Stimulated activated CD4-positive, alpha-beta T cell treated with anti-CD3 and anti-CD28 coated beads, Interleukin-4, amount 100 ng/mL, for 24 hours (primary cell): ENCODE measurements around the gene WDR45.

Experiments
- DNase-seq: peaks from one replicate; pipeline ENCODE4 v3.0.0-alpha.2; 2020

WDR45 gene

DNA sequence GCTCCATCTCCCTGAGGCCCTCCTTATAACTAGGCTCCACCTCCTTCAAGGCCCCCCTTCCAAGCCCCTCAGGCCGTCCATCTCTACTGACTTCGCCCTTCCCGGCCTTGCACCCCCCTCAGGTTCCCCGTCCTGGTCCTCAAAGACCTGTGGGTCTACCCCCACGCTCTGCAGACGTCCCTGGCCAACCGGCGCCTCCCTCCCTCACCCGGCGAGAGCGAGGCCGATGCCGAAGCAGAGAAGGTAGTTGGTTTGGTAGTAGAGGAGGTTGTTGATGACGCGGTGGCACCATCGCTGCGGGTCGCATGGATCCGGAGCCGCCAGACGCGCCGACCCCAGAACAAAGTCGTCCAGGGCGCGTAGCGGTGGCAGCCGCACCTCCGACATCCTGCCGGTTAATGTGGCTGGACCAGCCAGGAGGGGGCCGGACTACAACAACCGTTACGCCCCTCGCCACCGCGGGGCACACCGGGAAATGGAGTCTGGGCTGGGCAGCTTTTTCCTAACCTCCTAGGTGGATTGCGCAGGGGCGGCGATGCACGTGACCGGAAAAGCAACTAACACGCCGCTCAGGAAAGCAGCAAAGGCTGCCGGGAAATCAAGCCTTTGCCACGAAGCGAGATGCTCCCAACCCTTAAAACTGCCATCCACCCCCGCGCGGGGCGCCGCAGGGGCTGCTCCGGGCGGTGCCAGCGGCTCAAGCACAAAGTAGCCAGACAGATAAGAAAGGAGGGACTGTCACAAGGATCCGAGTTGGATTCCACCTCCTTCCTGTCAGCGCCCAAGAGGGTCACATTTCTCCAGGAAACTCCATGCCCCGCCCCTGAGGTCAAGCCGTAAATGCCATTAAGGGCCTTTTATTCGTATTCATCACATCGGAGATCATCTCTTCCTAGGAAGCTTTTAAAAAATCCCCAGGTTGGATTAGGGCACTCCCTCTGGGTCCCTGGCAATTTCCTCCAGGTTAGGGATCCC is 5.8 kb downstream of the WDR45 start, which contains the start of gene PRAF2:
TSS of gene PRAF2 (minus strand) at position 402 of the 975 bp plus-strand sequence. CDS start at position 387, 15 bp downstream.
- peak; percentile 91 for DNase-seq

DNA sequence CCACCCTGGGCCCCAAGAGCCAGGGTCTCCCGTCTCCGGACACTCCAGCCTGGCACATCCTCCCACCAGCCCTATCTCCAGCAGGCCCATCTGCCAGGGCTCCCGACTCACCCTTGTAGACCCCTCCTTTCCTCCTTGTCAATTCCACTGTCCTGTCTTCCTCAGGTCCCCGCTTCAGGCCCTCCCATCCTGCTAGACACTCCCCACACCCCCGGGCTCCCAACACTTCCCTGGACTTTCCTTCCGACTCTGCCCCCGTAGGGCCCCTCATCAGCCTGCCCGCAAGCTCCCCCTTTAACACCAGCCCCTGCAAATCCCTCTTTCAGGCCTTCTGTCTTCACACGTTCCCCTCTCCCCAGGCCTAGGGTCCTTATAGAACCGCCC is 7.0 kb downstream of the WDR45 start:
- DNase-seq: no peak

DNA sequence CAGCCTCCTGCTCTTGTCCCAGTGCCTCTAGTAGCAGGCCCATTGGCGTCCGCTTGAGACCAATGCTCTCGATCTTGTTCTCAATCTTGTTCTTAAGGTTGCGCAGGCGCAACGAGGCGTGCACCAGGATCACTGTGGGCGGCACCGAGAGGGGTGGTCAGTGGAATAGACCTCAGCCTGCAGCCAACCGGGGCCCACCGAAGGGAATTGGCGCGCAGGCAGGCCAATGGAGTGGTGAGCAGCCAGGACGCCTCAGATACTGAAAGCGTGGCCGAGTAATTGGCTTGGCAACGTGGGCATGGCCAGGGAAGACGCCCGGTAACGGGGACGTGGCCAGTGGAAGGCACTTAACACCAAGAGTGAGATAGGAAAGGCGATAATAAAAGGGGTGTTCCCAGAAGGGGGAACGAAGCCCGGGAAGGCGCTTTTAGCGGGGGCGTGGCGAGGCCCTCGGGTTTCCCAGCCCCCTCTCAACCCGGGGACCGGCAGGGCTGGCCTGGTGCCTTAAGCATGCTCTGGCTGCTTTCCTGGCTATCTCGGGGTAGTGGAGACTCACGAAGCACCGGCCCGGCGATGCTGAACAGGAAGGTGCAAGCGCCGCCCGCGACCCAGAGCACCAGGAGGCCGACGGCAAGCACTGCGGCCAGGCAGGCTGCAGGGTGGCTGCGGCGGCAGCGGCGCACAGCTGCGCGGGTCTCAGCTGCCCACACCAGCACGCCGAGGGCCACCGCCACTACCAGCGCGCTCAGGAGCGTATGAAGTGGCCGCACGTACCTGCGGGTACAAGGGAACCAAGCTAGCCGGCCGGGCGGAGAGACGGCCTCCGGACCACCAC is 7.6 kb downstream of the WDR45 start:
- DNase-seq: no peak

DNA sequence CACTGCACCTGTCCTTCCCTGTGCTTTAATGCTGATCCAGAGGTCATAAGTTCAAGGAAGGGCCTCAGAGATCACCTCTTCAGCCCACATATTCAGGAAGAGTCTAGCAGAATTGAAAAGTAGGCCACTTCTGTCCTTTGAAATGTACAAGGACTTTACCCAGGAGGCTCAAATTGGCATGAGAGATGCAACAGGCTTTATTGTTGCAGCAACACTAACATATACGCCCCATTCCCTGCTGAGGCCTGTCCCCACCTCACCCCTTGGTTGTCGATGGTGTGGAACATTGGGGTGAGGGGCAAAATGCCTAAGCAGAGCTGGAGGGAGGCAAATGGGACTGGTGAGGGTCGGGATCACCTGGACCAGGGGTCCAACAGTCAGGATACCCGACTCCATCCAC is 8.7 kb downstream of the WDR45 start:
- DNase-seq: no peak

DNA sequence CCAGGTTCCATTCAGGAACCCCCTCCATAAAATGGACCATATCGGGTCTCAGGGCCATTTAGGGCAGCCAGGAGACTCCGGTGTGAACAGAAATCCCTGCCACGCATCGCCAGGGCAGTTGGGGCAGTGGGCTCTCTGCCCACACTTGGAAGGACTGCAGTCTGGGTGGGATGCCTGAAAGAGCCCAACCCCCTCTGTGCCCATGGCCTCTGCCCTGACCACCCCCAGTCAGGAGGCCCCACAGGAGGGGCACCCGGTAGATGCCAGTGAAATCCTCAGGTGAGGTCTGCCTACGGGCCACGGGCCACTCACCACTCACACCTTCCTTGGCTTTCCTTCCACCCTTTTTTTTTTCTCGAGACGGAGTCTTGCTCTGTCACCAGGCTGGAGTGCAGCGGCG is 10.6 kb downstream of the WDR45 start:
- no peak for DNase-seq

DNA sequence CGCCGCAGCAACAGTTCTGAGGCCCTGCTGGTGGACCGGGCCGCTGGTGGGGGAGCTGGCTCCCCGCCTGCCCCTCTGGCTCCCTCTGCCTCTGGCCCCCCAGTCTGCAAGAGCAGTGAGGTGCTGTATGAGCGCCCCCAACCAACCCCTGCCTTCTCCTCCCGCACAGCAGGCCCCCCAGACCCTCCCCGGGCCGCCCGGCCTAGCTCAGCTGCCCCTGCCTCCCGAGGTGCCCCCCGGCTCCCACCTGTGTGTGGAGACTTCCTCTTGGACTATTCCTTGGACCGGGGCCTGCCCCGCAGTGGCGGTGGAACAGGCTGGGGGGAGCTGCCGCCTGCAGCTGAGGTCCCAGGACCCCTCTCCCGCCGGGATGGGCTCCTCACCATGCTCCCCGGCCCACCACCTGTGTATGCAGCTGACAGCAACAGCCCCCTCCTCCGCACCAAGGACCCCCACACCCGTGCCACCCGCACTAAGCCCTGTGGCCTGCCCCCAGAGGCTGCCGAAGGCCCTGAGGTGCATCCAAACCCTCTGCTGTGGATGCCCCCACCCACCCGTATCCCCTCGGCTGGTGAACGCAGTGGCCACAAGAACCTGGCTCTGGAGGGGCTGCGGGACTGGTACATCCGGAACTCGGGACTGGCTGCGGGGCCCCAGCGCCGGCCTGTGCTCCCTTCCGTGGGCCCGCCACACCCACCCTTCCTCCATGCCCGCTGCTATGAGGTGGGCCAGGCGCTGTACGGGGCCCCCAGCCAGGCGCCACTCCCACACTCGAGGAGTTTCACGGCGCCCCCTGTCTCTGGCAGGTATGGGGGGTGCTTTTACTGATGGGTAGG is 12.2 kb downstream of the WDR45 start:
- DNase-seq: no peak

DNA sequence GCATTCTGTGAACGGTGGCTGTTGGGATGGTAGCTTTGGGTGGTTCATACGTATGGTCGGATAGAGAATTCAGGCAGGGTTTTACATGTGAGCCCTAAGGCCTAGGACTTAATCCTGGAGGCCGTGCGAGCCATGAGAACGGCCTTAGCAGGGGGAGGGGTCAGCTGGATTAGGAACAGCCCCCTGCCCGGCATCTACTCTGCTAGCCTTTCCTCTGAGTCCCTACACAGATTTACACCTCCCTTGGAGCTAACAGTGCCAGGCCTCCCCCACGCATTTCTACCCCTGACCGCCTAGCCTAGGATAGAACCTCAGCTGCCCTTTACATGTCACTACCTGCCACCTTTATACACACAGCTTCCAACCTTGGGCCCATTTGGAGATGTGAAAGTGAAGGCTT is 13.0 kb downstream of the WDR45 start:
- DNase-seq: no peak

DNA sequence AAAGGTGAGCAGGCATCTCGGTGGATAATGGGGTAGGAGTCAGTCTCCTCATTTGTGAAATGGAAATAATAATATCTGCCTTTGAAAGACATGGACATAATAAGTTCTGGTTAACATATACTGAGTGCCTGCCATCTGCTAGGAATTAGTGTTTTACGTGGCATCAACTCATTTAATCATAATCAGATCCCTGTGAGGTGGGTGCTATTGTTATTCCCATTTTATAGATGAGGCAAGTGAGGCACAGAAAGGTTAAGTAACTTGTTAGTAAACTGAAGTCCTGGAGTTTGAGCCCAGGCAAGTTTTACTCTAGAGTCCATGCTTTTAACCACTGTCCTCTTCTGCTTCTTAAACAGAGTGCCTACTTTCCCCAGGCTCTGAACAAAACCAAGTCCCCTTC is 13.4 kb downstream of the WDR45 start:
- no peak for DNase-seq

DNA sequence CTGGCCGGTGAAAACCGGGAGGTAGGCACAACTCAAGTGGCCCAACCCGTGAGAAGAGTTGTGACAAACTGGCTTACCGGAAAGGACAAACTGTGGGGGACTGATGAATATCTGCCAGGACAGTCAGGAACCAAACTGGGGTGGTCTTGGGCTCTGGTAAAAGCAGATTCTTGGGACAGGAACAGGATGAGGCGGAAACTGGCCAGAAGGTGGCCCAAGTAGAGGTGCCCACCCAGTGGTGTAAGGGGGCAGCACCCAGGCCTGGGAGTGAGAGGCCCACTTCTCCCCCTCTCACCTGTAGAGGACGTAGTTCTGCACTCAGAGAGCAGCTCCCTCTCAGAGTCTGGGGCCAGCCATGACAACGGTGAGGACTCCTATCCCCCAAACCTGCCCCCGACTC is 15.0 kb downstream of the WDR45 start:
- no peak for DNase-seq

DNA sequence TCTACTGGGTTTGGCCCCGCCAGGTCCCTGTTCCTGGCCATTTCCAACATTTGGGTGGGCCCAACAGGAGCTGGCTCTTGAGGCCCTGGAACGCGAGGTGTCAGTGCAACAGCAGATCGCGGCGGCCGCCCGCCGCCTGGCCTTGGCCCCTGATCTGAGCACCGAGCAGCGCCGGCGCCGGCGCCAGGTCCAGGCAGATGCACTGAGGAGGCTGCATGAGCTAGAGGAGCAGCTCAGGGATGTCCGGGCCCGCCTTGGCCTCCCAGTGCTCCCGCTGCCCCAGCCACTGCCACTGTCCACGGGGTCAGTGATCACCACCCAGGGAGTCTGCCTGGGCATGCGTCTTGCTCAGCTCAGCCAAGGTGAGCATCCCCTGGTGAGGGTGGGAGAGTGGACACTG is 15.4 kb downstream of the WDR45 start:
- no peak for DNase-seq

DNA sequence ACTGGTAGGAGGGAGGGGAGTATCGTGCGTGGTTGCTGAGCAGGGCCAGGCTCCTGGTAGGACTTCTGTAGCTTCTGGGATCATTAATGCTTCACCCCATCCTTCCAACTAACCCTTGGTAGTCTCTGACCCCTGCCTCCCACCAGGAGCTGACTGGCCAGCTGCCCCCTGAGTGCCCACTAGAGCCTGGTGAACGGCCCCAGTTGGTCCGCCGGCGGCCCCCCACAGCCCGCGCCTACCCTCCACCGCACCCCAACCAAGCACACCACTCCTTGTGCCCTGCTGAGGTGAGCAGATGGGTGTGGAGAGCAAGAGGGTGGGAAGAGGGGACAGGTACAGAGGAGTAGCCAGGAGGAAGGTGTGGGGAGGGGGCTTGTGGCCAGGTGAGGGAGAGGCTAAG is 16.0 kb downstream of the WDR45 start:
- no peak for DNase-seq

DNA sequence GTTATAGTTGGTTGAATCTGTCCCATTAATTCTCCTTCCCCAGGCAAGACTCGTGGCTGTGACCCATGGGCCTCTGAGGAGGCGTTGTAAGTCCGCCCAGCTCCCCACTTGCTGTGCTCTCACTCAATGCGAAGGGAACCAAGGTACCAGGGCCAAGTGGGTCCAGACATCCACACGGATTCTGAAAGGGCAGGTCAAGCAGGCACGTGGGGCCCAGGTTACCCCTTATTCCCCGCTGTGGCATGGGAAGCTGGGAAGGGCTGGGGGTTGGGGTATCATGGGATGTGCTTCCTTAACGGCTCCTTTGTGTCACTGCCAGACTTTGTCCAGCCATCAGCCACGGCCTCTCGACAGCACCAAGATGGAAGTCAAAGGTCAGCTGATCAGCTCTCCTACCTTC is 17.8 kb downstream of the WDR45 start:
- DNase-seq: no peak

DNA sequence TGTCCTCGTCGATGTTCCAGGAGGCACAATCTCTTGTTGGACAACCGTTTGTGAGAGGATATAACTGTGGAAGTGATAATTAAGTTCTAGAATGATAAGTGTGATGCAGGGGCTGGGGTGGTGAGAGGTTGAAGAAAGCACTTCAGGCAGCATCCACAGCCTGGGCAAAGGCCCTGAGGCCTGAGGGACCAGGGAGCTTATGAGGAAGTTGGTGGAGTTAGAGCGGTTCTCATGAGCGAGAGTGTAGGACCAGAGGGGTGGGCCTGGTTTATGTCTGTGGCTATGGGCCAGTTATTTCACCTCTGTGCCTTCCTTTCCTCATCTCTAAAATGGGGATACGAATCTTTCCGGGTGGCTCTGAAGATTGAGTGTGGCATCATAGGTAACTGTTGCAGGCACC is 18.2 kb downstream of the WDR45 start:
- no peak for DNase-seq

DNA sequence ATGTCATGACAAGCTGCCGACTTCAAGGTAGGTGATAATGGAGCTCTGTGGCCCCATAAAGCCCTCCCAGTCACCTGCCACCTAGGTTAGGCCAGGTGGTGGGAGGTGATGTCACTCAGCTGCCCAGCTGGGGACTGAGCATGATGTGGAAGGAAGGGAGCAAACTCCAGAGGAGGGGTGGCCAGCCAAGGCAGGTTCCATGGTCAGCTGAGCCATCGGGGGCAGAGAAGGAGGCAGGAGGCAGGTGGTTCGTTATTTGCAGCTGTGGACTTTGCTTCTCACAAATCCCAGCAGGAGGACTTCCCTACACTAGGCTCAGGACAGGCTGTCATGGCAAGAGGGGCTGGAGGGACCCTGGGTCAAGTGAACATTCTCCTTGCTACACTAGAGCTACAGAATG is 18.8 kb downstream of the WDR45 start:
- no peak for DNase-seq

DNA sequence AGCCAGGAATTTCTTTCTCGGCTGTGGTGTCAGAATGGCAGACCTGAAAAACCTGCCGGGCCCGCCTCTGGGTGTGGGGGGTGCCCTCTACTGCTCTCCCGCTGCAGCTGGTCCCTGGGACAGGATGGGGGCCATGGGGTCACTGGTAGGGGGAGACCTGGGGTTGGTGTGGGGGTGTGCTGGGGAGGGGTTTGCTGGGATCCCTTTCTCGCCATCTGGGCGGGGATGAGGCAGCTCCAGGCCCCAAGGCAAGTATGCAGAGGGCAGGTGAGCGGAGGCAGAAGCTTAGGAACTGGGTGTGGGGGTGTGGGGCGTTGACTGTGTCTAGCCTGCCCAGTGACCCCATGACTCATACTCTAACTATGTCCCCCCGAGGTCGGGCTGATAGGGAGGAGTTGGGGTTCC is 20.0 kb downstream of the WDR45 start:
- no peak for DNase-seq

DNA sequence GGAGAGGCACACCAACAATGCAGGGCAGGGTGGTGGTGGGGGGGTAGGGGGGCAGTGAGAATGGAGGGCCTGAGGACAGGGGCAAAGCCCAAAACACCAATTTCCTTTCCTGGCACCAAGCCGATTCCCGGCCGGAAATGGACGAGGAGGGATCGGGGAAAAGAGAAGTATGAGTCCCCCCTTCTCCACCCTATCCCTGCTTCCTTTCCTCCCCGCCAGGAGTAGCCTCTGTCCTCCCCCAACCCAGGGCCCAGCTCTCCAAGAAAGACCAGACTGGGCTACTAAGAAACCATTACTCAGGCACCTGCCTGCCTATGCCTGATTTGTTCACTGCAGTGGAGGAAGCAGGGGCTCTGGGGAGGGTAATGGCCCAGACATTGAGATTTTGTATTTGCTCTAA is 20.5 kb downstream of the WDR45 start:
- DNase-seq: no peak

DNA sequence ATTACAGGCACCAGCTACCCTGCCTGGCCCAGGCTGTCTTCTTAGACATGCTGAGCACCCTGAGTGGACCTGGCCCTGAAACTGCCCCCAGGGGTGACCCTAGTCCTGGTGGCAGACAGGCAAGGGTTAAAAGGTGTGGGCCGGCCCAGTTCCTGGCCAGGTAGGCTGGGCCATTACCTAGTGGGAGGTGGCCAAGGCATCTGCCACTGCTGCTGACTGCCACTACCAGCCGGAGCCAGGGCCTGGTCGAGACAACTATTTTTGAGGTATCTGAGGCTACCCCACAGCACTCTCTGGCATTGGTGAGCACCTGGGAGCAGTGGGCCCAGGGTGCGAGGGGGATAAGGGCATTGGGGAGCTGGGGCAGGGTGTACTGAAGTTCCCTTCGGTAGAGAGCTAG is 20.9 kb downstream of the WDR45 start, which contains the start of gene CCDC120:
TSS of gene CCDC120 (plus strand) at position 206 of the 400 bp plus-strand sequence. CDS start 3,043 bp downstream, outside the sequence.
- no peak for DNase-seq

DNA sequence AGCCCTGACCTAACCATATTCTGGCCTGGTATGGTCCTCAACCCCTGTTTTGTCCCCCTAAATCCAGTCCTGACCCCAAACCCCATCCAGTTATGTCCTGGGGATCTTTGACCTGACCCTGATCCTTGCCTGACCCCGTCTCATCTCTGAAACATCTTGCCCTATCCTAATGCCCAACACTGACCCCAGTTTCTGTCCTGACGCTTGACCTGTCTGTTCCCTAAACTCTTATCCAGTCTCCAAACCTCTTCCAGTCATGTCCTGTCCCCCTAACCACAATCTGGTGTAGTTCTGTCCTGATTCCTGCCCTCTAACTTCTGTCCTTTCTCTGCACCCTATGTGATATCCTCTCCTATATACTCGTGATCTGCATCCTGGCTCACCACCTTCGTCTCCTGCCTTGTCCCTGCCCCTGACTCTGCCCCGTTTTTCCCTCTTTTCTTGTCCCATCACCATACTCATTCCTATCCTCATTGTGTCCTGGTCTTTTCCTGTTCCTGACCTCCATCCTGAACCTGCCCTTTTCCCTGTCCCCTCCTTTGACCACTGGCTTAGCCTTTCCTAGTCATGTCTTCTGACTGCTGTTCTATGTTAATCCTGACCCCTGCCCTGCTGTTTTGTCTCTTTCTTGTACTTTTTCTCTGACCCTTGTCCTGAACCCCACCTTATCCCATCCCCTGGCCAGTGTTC is 25.5 kb downstream of the WDR45 start:
- no peak for DNase-seq

DNA sequence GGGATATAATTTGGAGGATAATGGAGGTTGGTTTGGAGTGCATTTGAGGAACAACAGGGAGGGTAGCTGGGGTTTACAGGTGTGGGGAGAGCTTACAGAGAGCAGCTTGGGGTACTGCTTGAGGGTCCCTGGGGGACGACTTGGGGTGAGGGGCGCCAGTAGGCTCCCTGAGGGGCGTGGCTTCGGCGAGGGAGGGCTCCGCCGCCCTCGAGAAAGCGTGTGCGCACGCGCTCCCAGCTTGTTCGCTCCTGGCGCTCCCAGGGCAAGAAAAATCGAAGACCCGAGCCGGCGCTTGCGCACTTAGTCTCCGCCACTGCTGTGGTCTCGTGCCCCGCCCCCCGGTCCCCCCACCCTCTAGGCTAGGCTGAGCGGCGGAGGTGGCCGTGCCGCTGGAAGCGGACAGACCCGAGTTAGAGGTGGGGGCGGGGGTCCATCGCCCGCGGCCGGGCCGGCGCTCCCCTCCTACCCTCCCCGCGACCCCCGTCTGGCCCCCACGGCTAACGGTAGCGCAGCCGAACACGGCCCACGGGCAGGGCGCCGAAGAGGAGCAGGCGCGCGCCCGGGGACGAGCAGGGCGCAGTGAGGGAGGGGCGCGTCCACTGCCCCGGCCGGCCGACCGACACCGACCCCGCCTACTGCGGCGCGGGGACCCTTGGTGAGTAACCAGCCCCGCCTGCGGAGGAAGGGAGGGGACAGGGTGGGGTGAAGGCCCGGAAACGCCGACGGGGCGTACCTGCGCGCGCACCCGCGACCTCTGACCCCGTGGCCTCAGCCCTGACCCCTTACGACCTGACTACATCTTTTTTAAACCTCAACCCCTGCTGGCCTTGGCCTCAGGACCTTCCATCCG is 26.2 kb downstream of the WDR45 start:
- DNase-seq: peak; percentile 63

DNA sequence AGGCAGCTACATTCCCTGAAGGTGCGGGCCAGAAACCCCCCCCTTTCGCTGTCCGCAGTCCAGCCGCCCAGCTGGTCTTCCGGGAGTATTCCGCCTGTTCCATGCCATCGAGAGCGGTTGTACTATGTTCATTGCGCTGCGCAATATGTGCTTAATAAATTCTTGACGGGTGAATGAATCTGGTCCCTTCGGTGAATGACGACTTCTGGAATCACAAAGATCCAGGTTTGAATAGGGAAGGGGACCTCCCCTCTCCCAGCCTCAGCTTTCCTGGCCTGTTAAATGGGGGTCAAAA is 35.8 kb downstream of the WDR45 start:
- DNase-seq: no peak

DNA sequence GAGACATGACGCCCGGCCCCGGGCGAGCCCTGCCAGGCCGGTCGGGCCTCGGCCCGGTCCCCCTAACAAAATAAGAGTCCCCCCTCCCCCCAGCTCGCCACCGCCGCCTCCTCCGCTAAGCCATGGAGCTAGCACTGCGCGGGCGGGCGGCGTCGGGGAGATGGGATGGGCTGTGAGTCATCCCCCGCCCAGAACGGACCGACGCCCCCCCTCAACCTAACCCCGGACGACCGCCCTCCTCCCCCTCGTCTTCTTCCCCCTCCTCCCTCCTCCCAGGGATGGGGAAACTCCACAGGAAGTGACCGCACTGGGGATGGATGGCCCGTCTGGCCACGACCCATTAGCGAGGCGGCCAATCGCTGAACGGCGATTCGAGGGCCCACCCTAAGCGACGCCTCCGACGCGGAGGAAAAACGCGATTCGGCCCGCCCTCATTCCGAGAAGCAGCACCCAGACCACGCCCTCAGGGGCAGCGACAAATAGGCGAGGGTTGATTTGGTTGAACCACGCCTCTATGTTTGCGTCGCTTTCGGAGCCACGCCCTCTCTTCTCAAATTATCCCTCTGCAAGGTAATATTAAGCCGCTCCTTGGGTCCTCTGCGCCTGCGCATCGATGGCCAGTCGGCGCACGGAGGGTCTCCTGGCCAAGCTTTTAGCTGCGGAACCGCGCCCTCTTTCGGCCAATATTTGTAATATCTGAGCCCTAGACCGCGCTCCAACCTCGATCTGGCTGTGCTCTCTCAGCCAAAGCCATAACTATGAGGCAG is 36.3 kb downstream of the WDR45 start, which contains the start of gene TFE3:
TSS of gene TFE3 (minus strand) at position 138 of the 767 bp plus-strand sequence. CDS start at position 7, 131 bp downstream.
- peak; percentile 96 for DNase-seq
